G401 (cell line): Measurements from ENCODE around the gene ZNG1C. TPM values are rescaled to one million over a fixed set of nuclear protein-coding genes. Genes with fewer than 3 reads are reported as not detected.
"Not testable (repeated sequence)": the region's sequence is repeated elsewhere in the genome, so short reads cannot be mapped to it uniquely, and the experiment has no call there.

ENCODE experiments used
- DNase-seq: peaks from one replicate; pipeline ENCODE4 v3.0.0-alpha.2; 2015; ENCODE audit warnings: low spot score
- in situ Hi-C: cut with HindIII; loops from 2 replicates; pipeline ENCODE4 v1.10.0; 2016; ENCODE audit warnings: low sequenced_read_pairs, mixed read lengths
- total RNA-seq: library from RNA; depleted of rRNA; stranded (reverse); fragments of >200 nt; shearing (Covaris generic); gene quantifications from 2 replicates; pipeline ENCODE4 v1.2.3, GENCODE V29; 2014; rRNA removed

The ZNG1C gene
- total RNA-seq, 1 experiment from 2014 or later: 12.6 TPM

- in situ Hi-C loops, DNase-seq: not testable (repeated sequence)
Observed at GRCh38 chr9:68336639-68337339, 95.0 kb downstream of the ZNG1C start.

- DNase-seq, in situ Hi-C loops: not testable (repeated sequence)
Observed at GRCh38 chr9:68338000-68338399, 96.2 kb downstream of the ZNG1C start.

GRCh38 chr9:68342265-68343025, 100.7 kb downstream of the ZNG1C start:
- DNase-seq, in situ Hi-C loops: not testable (repeated sequence)

- in situ Hi-C loops: not testable (repeated sequence)
- DNase-seq: peak; percentile 21
Observed at GRCh38 chr9:68343242-68343641, 101.5 kb downstream of the ZNG1C start.

- peak; percentile 1 for DNase-seq
- in situ Hi-C loops: not testable (repeated sequence)
Observed at GRCh38 chr9:68343992-68344391, 102.2 kb downstream of the ZNG1C start.

Other genes starting within 250 kb of the ZNG1C start
- gene FOXD4L3, start 60.9 kb downstream of the ZNG1C start, total RNA-seq: not detected in 2 replicates
- 0.68 and 1.5 TPM in 2 replicates for gene PGM5, start 114.6 kb downstream of the ZNG1C start, total RNA-seq